HG03457 (cell line): ENCODE measurements around the gene CDA.

Experiments
- ATAC-seq: cut with Tn5 transposase; IDR thresholded peaks from one replicate; pipeline ENCODE4 v1.9.1; 2021; ENCODE audit warnings: moderate number of reproducible peaks; ENCODE audit not compliant: unreplicated experiment

Gene CDA

GRCh38 chr1:20615946-20616846, 27.3 kb downstream of the CDA start:
- no peak for ATAC-seq

GRCh38 chr1:20616847-20617487, 28.1 kb downstream of the CDA start:
- ATAC-seq: no peak

GRCh38 chr1:20618550-20618949, 29.7 kb downstream of the CDA start:
- no peak for ATAC-seq

DNA sequence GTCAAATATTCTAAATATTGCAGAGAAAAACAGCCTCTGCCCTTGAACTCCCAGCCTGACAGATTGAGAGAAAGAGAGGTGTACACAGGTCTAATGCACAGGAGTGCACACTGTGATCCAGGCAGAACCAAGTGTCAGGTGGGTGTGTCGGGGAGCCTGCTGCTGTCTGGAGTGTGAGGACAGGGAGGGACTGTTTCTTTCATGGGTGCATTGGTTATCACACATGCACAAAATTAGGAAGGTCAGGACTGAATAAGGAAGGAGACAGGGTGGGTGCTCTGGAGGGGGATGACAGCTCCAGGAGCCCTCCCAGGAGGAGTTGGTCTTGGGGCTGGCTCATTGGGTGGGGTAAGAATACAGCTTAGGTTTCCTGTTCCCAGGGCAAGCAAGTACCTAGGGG, 31.1 kb downstream of the CDA start:
- no peak for ATAC-seq

DNA sequence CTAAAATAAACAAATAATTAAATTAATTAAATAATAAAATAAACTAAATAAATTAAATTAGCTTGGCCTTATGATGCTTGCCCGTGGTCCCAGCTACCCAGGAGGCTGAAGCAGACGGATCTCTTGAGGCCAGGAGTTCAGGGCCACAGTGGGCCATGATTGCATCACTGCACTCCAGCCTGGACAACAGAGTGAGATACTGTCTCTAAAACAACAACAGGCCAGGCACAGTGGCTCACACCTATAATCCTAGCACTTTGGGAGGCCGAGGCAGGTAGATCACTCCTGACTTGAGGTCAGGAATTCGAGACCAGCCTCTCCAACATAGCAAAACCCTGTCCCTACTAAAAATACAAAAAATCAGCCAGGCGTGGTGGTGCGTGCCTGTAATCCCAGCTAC, 32.1 kb downstream of the CDA start:
- ATAC-seq: no peak

- ATAC-seq: no peak
Measured at GRCh38 chr1:20624709-20625108, 35.8 kb downstream of the CDA start.

DNA sequence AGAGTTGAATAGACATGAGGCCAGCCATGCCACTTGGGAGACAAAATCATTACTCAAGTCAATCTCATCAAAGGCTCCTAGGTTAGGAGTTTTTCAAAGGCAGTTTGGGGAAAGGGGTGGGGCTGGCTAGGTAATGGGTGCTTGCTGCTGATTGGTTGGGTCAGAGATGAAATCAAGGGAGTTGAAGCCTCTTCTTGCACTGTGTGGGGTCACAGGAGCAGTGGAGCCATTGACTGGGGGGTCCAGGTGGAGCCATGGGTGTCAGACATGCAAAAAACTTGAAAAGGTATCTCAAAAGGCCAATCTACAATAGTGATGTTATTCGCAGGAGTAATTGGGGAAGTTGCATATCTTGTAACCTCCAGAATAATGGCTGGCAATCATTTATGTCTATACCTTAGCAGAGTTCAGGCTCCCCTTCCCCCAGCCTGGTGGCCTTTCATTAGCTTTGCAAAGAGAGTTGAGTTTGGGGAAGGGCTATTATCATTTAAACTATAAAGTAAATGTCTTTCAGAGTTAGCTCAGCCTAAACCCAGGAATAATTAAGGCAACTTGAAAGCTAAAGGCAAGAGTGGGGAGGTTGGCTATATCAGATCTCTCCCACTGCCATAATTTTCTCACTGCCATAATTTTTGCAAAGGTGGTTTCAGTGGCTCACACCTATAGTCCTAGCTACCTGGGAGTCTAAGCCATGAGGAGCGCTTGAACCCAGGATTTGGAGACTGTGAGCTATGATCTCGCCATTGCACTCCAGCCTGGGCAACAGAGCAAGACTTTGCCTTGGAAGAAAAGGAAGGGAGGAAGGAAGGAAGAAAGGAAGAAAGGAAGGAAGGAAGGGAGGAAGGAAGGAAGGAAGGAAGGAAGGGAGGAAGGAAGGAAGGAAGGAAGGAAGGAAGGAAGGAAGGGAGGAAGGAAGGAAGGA, 36.5 kb downstream of the CDA start:
- ATAC-seq: no peak

DNA sequence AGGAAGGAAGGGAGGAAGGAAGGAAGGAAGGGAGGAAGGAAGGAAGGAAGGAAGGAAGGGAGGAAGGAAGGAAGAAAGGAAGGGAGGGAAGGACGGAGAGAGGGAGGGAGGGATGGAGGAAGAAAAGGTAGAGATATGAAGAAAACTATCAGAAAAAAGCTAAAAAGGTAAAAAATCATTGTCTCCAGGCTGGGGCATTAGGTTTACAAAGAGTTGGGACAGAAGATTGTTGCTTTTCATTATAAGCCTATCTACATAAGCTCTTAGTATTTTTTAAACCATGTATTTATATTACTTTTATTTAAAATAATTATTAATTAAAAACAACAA, 37.2 kb downstream of the CDA start:
- ATAC-seq: no peak

DNA sequence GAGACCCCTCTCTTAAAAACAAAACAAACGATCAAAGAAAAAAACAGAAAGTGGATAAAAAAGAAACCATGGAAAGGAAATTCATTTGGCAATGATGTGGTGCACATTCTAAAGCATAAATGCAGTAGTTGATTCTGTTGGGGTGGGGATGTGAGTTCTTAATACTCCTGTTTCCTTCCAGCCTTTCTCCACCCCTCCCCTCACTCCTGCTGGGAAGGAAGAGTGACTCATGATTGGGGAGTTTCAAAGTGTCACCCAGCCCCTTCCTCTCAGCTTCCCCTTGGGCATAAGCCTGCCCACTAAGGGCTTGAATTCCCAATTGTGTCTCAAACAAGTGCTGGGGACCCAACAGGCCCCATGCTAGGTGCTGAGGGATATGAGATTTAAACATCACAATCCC, 37.6 kb downstream of the CDA start:
- no peak for ATAC-seq

GRCh38 chr1:20630729-20631128, 41.8 kb downstream of the CDA start:
- ATAC-seq: no peak

GRCh38 chr1:20632386-20632785, 43.5 kb downstream of the CDA start:
- ATAC-seq: no peak

- ATAC-seq: no peak
Measured at GRCh38 chr1:20633190-20634064, 44.5 kb downstream of the CDA start, which contains the start of gene PINK1. TSS of gene PINK1 (plus strand) at chr1:20633458. CDS start at chr1:20633549, 91 bp downstream.

GRCh38 chr1:20634065-20634593, 45.2 kb downstream of the CDA start:
- no peak for ATAC-seq

- no peak for ATAC-seq
Measured at GRCh38 chr1:20634594-20635084, 45.7 kb downstream of the CDA start.

DNA sequence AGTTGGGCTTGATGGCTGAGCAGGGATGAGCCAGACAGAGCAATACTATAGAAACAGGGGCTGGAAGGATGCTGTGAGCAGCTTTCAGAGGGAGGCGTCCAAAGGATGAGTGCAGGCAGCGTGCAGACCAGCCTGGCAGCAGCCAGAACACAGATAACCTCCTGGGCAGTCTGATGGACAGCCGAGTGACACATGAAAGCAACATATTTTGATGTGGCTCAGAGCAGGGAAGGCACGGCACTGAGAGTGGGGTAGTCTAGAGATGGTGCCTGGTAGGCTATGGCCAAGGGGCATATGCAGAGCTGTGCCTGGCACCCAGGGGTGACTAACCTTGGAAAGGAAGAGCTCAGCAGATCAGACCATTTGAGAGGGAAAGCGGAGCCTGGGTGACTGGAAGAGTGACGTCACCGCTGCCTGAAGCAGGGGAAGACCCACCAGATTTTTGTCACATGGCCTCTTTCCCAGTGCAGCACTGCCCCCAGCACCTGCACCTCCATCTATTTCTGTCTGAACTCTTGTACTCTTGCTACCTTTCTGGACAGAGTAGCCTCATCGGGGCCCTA, 48.0 kb downstream of the CDA start:
- no peak for ATAC-seq

DNA sequence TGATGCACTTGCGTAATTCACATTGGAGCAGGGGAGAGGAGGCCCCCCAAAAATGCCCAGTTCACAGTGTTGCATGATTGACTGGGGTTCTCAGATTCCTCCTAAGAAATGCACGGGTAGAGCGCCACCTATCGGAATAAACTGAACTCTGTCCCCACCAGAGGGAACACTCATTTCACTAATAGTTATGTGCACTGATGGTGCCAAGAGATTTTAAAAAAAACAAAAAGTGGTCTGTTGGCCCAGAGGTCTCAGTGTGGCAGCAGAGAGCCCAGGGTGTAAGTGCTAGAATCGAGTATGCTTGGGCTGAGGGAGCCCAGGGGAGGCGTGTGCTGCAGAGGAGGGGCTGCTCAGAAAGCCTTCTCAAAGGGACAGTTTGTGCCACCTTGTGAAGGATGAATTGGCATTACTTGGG, 51.3 kb downstream of the CDA start:
- ATAC-seq: no peak

- ATAC-seq: no peak
Measured at GRCh38 chr1:20641975-20642374, 53.1 kb downstream of the CDA start.

- ATAC-seq: no peak
Measured at GRCh38 chr1:20643080-20643479, 54.2 kb downstream of the CDA start.

DNA sequence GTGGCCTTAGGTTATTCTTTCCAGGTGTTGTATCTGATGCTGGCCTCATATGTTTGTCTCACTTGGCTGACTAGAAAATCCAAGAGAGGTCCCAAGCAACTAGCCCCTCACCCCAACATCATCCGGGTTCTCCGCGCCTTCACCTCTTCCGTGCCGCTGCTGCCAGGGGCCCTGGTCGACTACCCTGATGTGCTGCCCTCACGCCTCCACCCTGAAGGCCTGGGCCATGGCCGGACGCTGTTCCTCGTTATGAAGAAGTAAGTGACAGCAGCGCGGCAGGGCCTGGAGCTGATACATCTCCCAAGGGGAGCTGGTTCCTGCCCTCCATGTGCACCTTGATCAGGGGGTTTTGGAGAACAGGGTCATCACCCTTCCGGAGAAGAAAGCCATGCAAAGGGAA, 55.5 kb downstream of the CDA start:
- ATAC-seq: no peak

GRCh38 chr1:20645414-20645813, 56.5 kb downstream of the CDA start:
- ATAC-seq: no peak
